Medulla oblongata (tissue), 1 donor: ENCODE measurements around the gene CASKIN2.

Experiments used
- DNase-seq: peaks from one replicate; pipeline ENCODE4 v3.0.0-alpha.2; 2015; ENCODE audit errors: extremely low spot score

CASKIN2 gene

DNA sequence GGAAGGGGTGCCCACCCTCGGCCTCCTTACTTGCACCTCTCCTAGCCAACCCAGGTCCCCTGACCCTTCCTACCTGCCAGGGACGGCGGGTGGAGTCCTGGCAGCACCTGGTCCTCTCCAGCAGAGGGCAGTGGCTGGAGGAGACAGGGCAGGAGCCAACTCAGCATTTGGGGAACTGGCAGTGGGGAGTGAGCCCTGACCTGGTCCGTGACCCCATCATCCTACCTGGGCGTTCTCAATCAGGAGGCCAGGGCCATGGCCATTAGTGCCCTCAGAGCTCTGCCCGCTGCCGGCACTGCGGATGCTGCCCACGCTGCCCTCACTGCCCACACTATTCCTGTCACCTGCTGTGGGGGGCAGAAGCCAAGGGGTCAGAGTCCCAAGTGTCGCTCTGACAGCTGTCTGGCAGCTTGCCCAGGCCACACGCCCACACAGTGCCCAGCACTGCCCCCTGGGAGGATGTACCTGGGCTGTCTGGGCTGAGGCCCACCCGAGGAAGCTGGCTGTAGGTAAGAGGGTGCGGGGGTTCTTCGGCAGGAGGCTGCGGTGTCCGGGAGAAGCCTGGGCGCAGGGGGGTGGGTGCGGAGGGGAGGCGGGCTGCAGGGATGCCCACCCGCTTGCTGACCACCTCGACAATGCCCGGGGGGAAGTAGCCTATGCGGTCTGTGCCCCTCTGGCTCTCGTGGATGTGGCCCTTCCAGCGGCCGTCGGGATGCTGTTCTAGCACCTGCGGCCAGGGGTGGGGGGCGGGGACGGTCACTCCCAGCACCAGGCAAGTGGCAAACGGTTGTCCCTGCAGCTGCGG, 10.8 kb downstream of the CASKIN2 start:
- no peak for DNase-seq

- no peak for DNase-seq
Measured at GRCh38 chr17:75503976-75504346, 11.4 kb downstream of the CASKIN2 start.

DNA sequence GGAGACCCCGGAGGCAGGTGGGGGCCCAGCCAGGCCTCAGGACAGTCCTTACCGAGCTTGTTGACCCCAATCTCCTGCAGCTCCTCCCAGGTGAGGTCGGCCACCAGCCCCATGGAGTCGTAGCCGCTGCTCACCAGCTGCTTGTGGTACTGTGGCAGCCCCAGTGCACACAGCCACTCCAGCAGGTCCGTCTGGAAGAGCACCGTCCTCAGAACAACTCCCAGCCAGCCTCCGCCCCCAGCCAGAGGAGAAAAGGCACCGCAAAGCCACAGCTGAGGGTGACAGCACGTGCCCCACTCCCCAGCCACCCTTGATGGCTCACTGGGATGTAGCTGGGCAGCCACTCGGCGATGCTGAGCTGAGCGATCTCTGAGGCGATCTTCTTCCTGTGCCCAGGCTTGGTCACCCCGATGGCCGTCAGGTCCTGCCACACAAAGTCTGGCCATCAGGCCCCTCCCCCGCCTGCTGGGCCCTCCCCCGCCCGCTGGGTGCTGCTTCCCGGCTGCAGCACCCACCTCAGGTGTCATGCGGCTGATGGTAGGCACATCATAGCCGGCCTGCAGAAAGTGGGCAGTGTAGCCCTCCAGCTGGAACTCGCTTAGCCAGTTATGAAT, 11.9 kb downstream of the CASKIN2 start:
- DNase-seq: no peak

- no peak for DNase-seq
Measured at GRCh38 chr17:75502721-75503329, 12.5 kb downstream of the CASKIN2 start.

DNA sequence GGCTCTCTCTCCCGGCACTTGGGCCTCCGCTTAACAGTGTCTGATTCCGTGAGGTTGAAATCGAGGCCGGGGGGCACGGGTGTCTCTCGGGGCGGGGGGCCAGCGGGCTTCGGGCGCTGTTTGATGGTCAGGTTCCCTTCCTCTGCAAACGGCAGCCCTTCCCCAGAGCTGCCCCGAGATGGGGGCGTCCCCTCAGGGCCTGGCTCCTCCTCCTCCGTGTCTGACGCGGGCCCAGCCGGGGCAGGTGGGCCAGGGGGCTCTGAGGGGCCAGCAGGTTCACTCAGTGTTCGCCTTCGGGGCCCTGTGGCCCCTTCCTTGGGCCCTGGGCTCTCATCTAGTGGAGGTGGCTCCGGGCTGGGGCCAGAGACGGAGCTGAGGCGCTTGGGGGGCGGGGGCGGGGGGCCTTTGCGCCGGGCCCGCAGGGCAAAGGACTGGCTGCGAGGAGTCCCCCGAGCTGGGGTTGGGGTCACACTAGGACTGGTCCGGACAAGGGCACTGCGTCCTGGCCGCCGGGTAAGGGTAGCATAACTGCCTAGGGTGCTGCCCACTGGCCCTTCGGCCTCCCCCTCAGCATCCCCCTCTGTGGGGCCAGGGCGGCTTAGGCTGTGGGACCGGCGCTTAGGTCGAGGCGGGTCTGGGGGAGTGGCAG, 13.1 kb downstream of the CASKIN2 start:
- no peak for DNase-seq

GRCh38 chr17:75501378-75502071, 13.8 kb downstream of the CASKIN2 start:
- DNase-seq: peak; percentile 94

DNA sequence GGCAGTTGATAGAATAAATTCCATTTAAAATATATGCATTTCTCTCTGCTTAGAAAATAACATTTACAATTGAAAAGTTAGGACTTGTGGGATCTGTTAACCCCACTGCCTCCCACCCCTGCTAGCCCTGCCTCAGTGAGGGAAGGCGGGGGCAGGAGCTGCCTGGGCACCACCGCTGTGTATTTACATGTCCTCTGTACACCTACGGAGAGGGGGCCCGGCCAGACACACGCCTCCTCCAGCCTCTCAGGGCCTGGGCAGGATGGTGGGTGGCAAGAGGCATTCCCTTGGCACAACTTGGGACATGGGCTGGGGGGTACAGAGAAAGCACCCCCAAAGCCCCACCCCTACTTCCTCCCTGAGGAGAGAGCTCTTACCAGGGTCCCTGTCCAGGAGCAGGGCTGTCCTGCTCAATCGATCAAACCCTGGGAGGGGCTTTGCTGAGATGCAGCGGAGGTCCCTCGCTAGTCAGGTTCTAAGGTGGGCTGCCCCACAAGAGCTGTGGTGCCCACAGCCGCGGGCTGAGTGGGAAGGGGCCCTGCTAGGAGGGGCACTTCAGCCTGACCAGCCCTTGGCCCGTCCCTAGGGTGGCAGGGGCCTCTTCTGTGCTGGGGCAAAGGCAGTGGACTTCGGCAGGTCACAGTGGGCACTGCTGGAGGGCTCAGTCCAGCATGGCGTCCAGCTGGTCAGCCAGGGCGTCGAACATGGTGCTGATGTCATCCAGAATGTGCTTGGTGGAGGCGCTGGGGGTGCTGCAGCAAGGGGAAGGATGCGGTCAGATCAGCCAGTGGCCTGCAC, 14.7 kb downstream of the CASKIN2 start:
- no peak for DNase-seq

DNA sequence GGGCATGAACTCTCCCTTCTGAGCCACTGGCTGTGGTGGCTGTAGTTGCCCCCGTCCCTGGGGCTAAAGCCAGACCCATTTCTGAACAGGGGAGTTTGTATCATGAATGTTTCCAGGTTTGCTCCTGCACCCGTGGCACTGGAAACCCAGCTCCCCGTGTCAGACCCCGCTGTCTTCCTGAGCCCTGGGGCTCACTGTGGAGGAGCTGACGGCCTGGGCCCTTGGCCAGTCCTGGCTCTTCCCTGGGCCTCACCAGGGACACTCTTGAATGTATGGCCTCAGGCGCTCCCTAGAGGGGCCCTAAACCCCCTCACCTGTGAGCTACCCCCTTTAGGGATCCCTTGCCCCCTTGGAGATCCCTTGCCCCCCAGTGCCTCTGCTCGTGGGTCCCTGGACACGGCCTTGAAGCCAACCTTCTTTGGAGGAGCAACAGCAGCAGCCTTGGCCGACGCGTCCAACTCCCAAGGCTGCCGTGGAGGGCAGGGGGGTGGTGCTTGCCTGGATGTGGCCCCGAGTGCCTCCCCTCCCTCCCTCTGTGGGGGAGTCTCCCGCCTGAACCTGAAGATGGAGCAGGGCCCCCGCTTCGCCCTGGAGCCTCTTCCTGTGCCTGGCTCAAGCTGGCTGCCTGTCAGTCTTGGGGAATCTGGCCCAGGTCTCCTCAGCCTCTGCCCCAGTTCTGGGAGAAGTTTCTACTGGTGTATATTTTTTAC, 15.9 kb downstream of the CASKIN2 start:
- DNase-seq: no peak

DNA sequence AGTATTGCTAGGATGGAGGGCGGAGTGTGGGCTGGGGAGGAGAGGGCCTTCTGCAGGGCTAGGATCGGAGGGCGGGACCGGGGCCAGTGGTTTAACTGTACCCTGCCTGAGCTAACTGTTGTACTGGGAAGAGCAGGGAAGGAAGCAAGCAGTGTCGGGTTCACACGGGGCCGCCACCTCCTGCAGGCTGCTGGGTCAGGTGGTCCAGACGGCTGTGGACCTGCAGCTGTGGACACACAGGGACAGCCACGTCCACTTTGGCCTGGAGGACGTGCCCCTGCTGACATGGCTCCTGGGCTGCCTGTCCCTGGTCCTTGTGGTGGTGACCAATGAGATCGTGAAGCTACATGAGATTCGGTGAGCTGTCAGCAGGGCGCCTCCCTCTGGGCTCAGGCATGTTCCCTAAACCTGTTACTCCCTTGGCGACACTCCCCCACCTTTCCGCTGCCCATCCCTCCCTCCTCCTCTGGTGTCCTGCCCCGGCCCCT, 16.6 kb downstream of the CASKIN2 start:
- no peak for DNase-seq

GRCh38 chr17:75498039-75498725, 17.2 kb downstream of the CASKIN2 start:
- DNase-seq: no peak

DNA sequence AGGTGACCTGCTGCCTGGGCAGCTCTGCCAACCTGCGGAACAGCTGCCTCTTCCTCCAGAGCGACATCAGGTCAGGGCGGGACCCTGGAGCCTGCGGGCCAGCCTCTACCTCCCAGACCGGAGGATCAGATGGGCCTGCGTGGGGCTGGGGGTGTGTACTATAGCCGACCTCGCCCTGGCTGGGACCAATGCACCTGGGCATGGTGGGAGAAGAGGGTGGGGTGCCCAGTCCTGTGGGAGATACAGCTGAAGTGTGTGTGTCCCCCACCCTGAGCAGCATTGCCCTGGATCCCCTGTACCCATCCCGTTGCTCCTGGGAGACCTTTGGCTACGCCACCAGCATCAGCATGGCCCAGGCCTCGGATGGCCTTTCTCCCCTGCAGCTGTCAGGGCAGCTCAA, 19.3 kb downstream of the CASKIN2 start:
- no peak for DNase-seq

- no peak for DNase-seq
Measured at GRCh38 chr17:75494326-75494877, 20.9 kb downstream of the CASKIN2 start.

DNA sequence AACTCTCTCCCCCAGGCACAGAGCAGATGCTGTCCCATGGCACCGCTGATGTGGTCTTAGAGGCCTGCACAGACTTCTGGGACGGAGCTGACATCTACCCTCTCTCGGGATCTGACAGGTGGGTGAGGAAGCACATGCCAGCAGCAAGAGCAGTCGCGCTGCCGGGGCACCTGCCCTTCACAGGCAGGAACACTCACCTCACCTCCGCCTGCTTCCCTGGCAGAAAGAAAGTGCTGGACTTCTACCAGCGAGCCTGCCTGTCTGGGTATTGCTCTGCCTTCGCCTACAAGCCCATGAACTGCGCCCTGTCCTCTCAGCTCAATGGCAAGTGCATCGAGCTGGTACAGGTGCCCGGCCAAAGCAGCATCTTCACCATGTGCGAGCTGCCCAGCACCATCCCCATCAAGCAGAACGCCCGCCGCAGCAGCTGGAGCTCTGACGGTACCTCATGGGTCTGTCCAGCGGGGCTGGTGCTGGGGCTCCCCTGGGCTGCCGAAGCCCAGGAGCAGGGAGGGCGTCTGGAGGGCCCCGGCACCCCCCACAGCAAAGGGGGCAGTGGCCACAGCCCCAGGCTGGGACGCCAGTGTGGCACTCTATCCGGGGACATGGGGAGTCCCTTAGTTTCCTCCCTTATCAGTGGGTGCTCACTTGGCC, 21.7 kb downstream of the CASKIN2 start:
- no peak for DNase-seq

- no peak for DNase-seq
Measured at GRCh38 chr17:75492555-75493168, 22.7 kb downstream of the CASKIN2 start.

DNA sequence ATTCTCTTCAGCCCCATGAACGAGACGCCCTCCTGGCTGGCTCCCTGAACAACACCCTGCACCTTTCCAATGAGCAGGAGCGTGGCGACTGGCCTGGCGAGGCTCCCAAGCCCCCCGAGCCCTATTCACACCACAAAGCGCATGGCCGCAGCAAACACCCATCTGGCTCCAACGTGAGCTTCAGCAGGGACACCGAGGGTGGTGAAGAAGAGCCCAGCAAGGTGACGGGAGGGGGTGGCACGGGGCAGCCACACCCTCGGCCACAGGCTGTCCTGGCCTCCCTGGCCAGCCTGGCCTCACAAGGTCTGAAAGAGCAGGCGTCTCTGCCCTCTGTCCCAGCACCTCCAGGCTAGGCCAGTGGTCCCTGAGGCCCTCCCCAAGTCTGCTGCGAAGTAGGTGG, 23.7 kb downstream of the CASKIN2 start:
- DNase-seq: no peak

- DNase-seq: no peak
Measured at GRCh38 chr17:75490953-75491649, 24.2 kb downstream of the CASKIN2 start.

GRCh38 chr17:75490173-75490743, 25.1 kb downstream of the CASKIN2 start:
- no peak for DNase-seq
